IMR-90 (cell line): ENCODE measurements around the gene VPS8. TPM values are rescaled to one million over a fixed set of nuclear protein-coding genes. Genes with fewer than 3 reads are reported as not detected.

Source experiments
- ATAC-seq: fragments of 200-7000 bp; cut with Tn5 transposase; 2 replicates; pipeline ENCODE4 v1.9.1; 2020; ENCODE audit warnings: low read depth, mild to moderate bottlenecking, moderate library complexity
- BruUV-seq: library from RNA; stranded (reverse); fragments of 400-500 nt; replicated peaks from 2 replicates; lab custom pipeline; 2021; lab: Mats Ljungman, UMichigan
- CTCF ChIA-PET: fragments of 300-600 bp; formaldehyde crosslinking; extraction: SDS; loops from one replicate; lab custom pipeline; 2021; ENCODE audit warnings: antibody characterized with exemption; lab: Yijun Ruan, JAX
- POLR2A ChIA-PET: fragments of 300-600 bp; sonication (Branson Sonifier 250); formaldehyde crosslinking; loops from one replicate; lab custom pipeline; 2022; ENCODE audit warnings: antibody characterized with exemption; ENCODE audit not compliant: unreplicated experiment; lab: Charles Lee
- DNase-seq: peaks from one replicate; pipeline ENCODE4 v3.0.0; 2013
- H2AFZ ChIP-seq: replicated peaks from 2 replicates; pipeline ENCODE3; 2013; ENCODE audit warnings: low read length, mild to moderate bottlenecking; ENCODE audit not compliant: poor library complexity
- H2AK5ac ChIP-seq: 2 replicates; pipeline ENCODE4 v1.6.1; 2013; ENCODE audit warnings: low read depth, low read length, inconsistent platforms
- H2AK9ac ChIP-seq: replicated peaks from 2 replicates; pipeline ENCODE3; 2013; ENCODE audit warnings: mild to moderate bottlenecking, low read depth, low read length, moderate library complexity; ENCODE audit not compliant: poor library complexity
- H2BK120ac ChIP-seq: 2 replicates; pipeline ENCODE4 v1.6.1; 2013; ENCODE audit warnings: low read depth, low read length, inconsistent platforms
- H2BK15ac ChIP-seq: 3 replicates; pipeline ENCODE4 v1.6.1; 2013; ENCODE audit warnings: low read depth, low read length, inconsistent platforms
- H2BK20ac ChIP-seq: 2 replicates; pipeline ENCODE4 v1.6.1; 2013; ENCODE audit warnings: low read depth, mild to moderate bottlenecking, inconsistent platforms, low read length, moderate library complexity
- H2BK5ac ChIP-seq: 2 replicates; pipeline ENCODE4 v1.6.1; 2013; ENCODE audit warnings: mild to moderate bottlenecking, low read depth, low read length, inconsistent platforms; ENCODE audit not compliant: poor library complexity, severe bottlenecking
- H3K14ac ChIP-seq: replicated peaks from 2 replicates; pipeline ENCODE4 v1.6.1; 2013; ENCODE audit warnings: low read depth, low read length, inconsistent platforms
- H3K18ac ChIP-seq: 2 replicates; pipeline ENCODE4 v1.6.1; 2013; ENCODE audit warnings: low read depth, low read length, control low read depth
- H3K23ac ChIP-seq: 2 replicates; pipeline ENCODE4 v1.6.1; 2013; ENCODE audit warnings: low read depth, low read length, inconsistent platforms
- H3K27ac ChIP-seq: 2 replicates; pipeline ENCODE4 v1.5.1; 2013; ENCODE audit warnings: mild to moderate bottlenecking, control low read depth, low read length; ENCODE audit not compliant: insufficient read depth
- H3K27me3 ChIP-seq: 2 replicates; pipeline ENCODE4 v1.6.1; 2013; ENCODE audit warnings: low read length; ENCODE audit not compliant: control insufficient read depth, insufficient read depth
- H3K36me3 ChIP-seq: 2 replicates; pipeline ENCODE4 v1.6.1; 2013; ENCODE audit warnings: low read length, mixed read lengths; ENCODE audit not compliant: control insufficient read depth, insufficient read depth
- H3K4ac ChIP-seq: 2 replicates; pipeline ENCODE4 v1.6.1; 2013; ENCODE audit warnings: low read depth, low read length, inconsistent platforms
- H3K4me1 ChIP-seq: 2 replicates; pipeline ENCODE4 v1.6.1; 2013; ENCODE audit warnings: low read length, mixed read lengths; ENCODE audit not compliant: control insufficient read depth, insufficient read depth
- H3K4me2 ChIP-seq: 2 replicates; pipeline ENCODE4 v1.6.1; 2013; ENCODE audit warnings: low read depth, mild to moderate bottlenecking, control low read depth, low read length, moderate library complexity
- H3K4me3 ChIP-seq: 2 replicates; pipeline ENCODE4 v1.5.1; 2013; ENCODE audit warnings: low read depth, mild to moderate bottlenecking, control low read depth, low read length, moderate library complexity; ENCODE audit not compliant: insufficient read depth
- H3K56ac ChIP-seq: 2 replicates; pipeline ENCODE4 v1.6.1; 2013; ENCODE audit warnings: low read length, inconsistent platforms; ENCODE audit not compliant: insufficient read depth; ENCODE audit errors: extremely low read depth
- H3K79me1 ChIP-seq, 2 experiments: 2 replicates each; pipeline ENCODE4 v1.6.1; 2013; ENCODE audit warnings: low read length in 2 of 2, inconsistent platforms in 1 of 2, low read depth in 1 of 2
- H3K9ac ChIP-seq: 2 replicates; pipeline ENCODE4 v1.6.1; 2013; ENCODE audit warnings: low read depth, low read length, control low read depth
- H3K9me1 ChIP-seq: 2 replicates; pipeline ENCODE4 v1.6.1; 2013; ENCODE audit warnings: low read length, inconsistent platforms; ENCODE audit not compliant: insufficient read depth
- H3K9me3 ChIP-seq: 2 replicates; pipeline ENCODE4 v1.6.1; 2013; ENCODE audit warnings: low read length; ENCODE audit not compliant: control insufficient read depth, insufficient read depth
- H4K20me1 ChIP-seq: 2 replicates; pipeline ENCODE4 v1.6.1; 2013; ENCODE audit warnings: low read length, inconsistent platforms; ENCODE audit not compliant: insufficient read depth
- H4K5ac ChIP-seq: 2 replicates; pipeline ENCODE4 v1.6.1; 2013; ENCODE audit warnings: mild to moderate bottlenecking, low read depth, low read length, control low read depth
- H4K8ac ChIP-seq, 2 experiments: 2 replicates each; pipeline ENCODE4 v1.6.1; 2013; ENCODE audit warnings: low read depth in 2 of 2, low read length in 2 of 2, control low read depth in 1 of 2, inconsistent platforms in 1 of 2
- H4K91ac ChIP-seq: 2 replicates; pipeline ENCODE4 v1.6.1; 2013; ENCODE audit warnings: low read depth, low read length, inconsistent platforms; ENCODE audit not compliant: insufficient read depth
- FOS ChIP-seq: fragments of 150-350 bp; IDR thresholded peaks from 2 replicates; pipeline ENCODE4 v1.6.1; 2016; ENCODE audit warnings: low read depth, low read length
- MAFK ChIP-seq: IDR thresholded peaks from 2 replicates; pipeline ENCODE4 v1.6.1; 2012; ENCODE audit warnings: low read depth, low read length, improper control_type of control experiment
- RFX5 ChIP-seq: IDR thresholded peaks from 2 replicates; pipeline ENCODE4 v1.8.0; 2012; ENCODE audit warnings: low read depth, mild to moderate bottlenecking, low read length, moderate library complexity
- WGBS, 2 experiments: methylation state at CpG; one replicate each; pipeline versions ENCODE4 v1.1.5 to v1.1.7; 2013; ENCODE audit warnings: missing lambda C conversion rate in 2 of 2; ENCODE audit not compliant: insufficient read length in 1 of 2; ENCODE audit errors: extremely low coverage in 2 of 2; 5-methylcytosine and 5-hydroxymethylcytosine counted together
- dilution Hi-C: fragments of 300-500 bp; cut with HindIII; formaldehyde crosslinking; loops from one replicate; pipeline ENCODE4 v1.14.3; 2018; ENCODE audit warnings: low sequenced_read_pairs; ENCODE audit not compliant: unreplicated experiment
- in situ Hi-C: fragments of 300-500 bp; cut with MboI; formaldehyde crosslinking; loops from 3 replicates; pipeline ENCODE4 v1.14.3; 2019; ENCODE audit warnings: low sequenced_read_pairs, inconsistent platforms, mixed read lengths
- intact Hi-C: fragments of 100-400 bp; cut with micrococcal nuclease; formaldehyde crosslinking; loops from 2 replicates; pipeline ENCODE4 v1.10.0; 2022
- polyA plus RNA-seq, 3 experiments: library from polyadenylated mRNA; depleted of rRNA; stranded (reverse); fragments of >200 nt; gene quantifications; 2 replicates each; pipeline ENCODE4 v1.2.3, GENCODE V29; 2012; ENCODE audit warnings: low replicate concordance in 1 of 3
- total RNA-seq: library from RNA; depleted of rRNA; stranded (reverse); fragments of >200 nt; gene quantifications from 2 replicates; pipeline ENCODE4 v1.2.3, GENCODE V29; 2012
- TF ChIP-seq, protein P1 (sequence below): fragments of 150-350 bp; IDR thresholded peaks from 2 replicates; pipeline ENCODE4 v1.6.1; 2016; ENCODE audit warnings: low read depth, mild to moderate bottlenecking, low read length, moderate library complexity, borderline replicate concordance

The VPS8 gene
- total and polyA plus RNA-seq, 2 of the 4 experiments (the other 2 are of a cell fraction): 14.0 to 56.1 TPM

DNA sequence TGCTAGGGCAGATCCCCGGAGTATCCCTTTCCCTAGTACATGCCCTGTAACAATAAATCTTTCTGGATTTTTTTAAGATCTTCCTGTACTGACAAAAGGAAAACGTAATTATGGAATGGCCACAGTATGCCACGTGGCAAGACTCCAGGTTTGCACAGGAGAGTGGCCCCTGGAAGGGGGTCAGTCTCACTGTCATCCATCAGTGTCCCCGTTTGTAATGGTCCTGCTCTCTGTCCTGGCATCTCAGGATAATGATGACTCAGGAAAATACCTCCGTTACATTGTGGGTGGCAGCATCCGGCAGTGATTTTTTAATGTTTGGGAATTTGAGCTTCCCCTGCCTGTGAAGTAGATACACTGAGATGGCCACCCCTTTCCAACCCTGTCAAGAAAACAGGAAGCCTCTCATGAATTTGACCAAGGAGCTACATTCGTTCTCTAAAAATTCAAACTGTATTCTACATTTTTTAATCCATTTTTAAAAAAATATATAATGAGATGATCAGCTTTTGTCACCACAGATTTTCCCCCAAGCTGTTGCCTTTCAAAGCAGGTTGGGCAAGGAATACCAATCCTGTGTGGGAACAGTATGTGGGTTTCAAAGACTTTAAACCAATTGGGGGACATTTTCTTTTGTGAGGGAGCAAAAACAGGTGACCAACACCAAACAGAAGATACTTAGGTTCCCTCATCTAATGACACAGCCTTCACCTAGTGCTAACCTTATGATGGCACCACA, 230.5 kb downstream of the VPS8 start:
- Histone ChIP-seq H2BK15ac (no peak overlapping the region), H3K27ac (no peak overlapping the region), H3K56ac (no peak overlapping the region), H3K14ac (no peak overlapping the region), H2BK120ac (no peak overlapping the region), H3K4me2 (no peak overlapping the region), H2BK20ac (no peak overlapping the region), H4K8ac (no peak overlapping the region), H4K91ac (no peak overlapping the region), H3K27me3 (no peaks in the 10 kb centered on the region), H4K5ac (no peak overlapping the region), H3K79me1 (no peaks in the 10 kb centered on the region), H3K9me3 (no peaks in the 10 kb centered on the region), H4K20me1 (no peaks in the 10 kb centered on the region), H2AK9ac (no peak overlapping the region), H3K9me1 (no peaks in the 10 kb centered on the region), H3K4ac (no peak overlapping the region), H3K23ac (no peak overlapping the region), H3K4me3 (no peak overlapping the region), H3K36me3 (no peaks in the 10 kb centered on the region), H3K4me1 (no peaks in the 10 kb centered on the region), H3K18ac (no peak overlapping the region), H3K9ac (no peak overlapping the region), H2BK5ac (no peak overlapping the region), H2AK5ac (no peak overlapping the region), H2AFZ (no peak overlapping the region)
- ATAC-seq: no peak
- 20% methylated on average over 1 of the region's 7 CpGs; no CpG with 5 or more reads in 1 of the 2 experiments for WGBS, 2 experiments
- in situ Hi-C loops: no loop called here
- DNase-seq: no peak
- dilution Hi-C loops: no loop called here
- ChIA-PET CTCF (no interaction called here), POLR2A (no interaction called here)
- TF ChIP-seq FOS: no peak
- TF ChIP-seq MAFK: peak; percentile 85
- TF ChIP-seq, protein P1, sequence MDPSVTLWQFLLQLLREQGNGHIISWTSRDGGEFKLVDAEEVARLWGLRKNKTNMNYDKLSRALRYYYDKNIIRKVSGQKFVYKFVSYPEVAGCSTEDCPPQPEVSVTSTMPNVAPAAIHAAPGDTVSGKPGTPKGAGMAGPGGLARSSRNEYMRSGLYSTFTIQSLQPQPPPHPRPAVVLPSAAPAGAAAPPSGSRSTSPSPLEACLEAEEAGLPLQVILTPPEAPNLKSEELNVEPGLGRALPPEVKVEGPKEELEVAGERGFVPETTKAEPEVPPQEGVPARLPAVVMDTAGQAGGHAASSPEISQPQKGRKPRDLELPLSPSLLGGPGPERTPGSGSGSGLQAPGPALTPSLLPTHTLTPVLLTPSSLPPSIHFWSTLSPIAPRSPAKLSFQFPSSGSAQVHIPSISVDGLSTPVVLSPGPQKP: no peak
- no peak for TF ChIP-seq RFX5
- intact Hi-C loops: no loop called here
- no TSS peak for BruUV-seq
